Neural cell (in vitro differentiated cells): ENCODE measurements around the gene PPP1CB. TPM values are rescaled to one million over a fixed set of nuclear protein-coding genes. Genes with fewer than 3 reads are reported as not detected.
"Not testable (repeated sequence)": the region's sequence is repeated elsewhere in the genome, so short reads cannot be mapped to it uniquely, and the experiment has no call there.

Experiments
- H2AFZ ChIP-seq: fragments of 200-600, 300-800 bp; sonication (generic), shearing (Covaris generic); 2 replicates; pipeline ENCODE4 v1.6.0; 2014; ENCODE audit warnings: low read depth, mild to moderate bottlenecking, antibody characterized with exemption, low read length, moderate library complexity
- H3F3A ChIP-seq: fragments of 200-600 bp; shearing (Covaris generic); 2 replicates; pipeline ENCODE4 v1.6.1; 2016; ENCODE audit warnings: mild to moderate bottlenecking, moderate library complexity, mixed read lengths, antibody characterized with exemption, low read length; ENCODE audit not compliant: insufficient read depth, poor library complexity, severe bottlenecking
- H3K27ac ChIP-seq: fragments of 200-600, 300-800 bp; sonication (generic), shearing (Covaris generic); 2 replicates; pipeline ENCODE4 v1.5.1; 2014; ENCODE audit warnings: mild to moderate bottlenecking, low read length, moderate library complexity
- H3K27me3 ChIP-seq: fragments of 300-800, 200-600 bp; sonication (generic), shearing (Covaris generic); 2 replicates; pipeline ENCODE4 v1.6.0; 2014; ENCODE audit warnings: mild to moderate bottlenecking, low read depth, low read length, moderate library complexity; ENCODE audit not compliant: insufficient read depth
- H3K36me3 ChIP-seq: fragments of 300-800, 200-600 bp; sonication (generic), shearing (Covaris generic); 2 replicates; pipeline ENCODE4 v1.5.1; 2014; ENCODE audit warnings: mild to moderate bottlenecking, antibody characterized with exemption, low read length, moderate library complexity; ENCODE audit not compliant: insufficient read depth
- H3K4me2 ChIP-seq: fragments of 300-800, 200-600 bp; sonication (generic), shearing (Covaris generic); 2 replicates; pipeline ENCODE4 v1.6.0; 2014; ENCODE audit warnings: mild to moderate bottlenecking, low read length
- H3K4me3 ChIP-seq: fragments of 300-800, 200-600 bp; sonication (generic), shearing (Covaris generic); 2 replicates; pipeline ENCODE4 v1.5.1; 2014; ENCODE audit warnings: mild to moderate bottlenecking, low read length, moderate library complexity
- H3K79me2 ChIP-seq: fragments of 200-600 bp; shearing (Covaris generic); replicated peaks from 2 replicates; pipeline ENCODE4 v1.6.0; 2014; ENCODE audit warnings: mild to moderate bottlenecking, low read length, moderate library complexity; ENCODE audit not compliant: insufficient read depth
- H3K9ac ChIP-seq: fragments of 300-800, 200-600 bp; sonication (generic), shearing (Covaris generic); 2 replicates; pipeline ENCODE4 v1.6.1; 2016; ENCODE audit warnings: mild to moderate bottlenecking, low read length, mixed read lengths
- H3K9me2 ChIP-seq: fragments of 200-600 bp; shearing (Covaris generic); 2 replicates; pipeline ENCODE4 v1.6.1; 2016; ENCODE audit warnings: mild to moderate bottlenecking, low read length, mixed read lengths; ENCODE audit not compliant: insufficient read depth
- H3K9me3 ChIP-seq: fragments of 200-600, 300-800 bp; sonication (generic), shearing (Covaris generic); 2 replicates; pipeline ENCODE4 v1.6.1; 2016; ENCODE audit warnings: mild to moderate bottlenecking, mixed run types, low read length, moderate library complexity, mixed read lengths
- H4K20me1 ChIP-seq: fragments of 200-600 bp; shearing (Covaris generic); 2 replicates; pipeline ENCODE4 v1.6.1; 2016; ENCODE audit warnings: mild to moderate bottlenecking, mixed run types; ENCODE audit not compliant: insufficient read depth
- CTCF ChIP-seq: fragments of 450-650 bp; IDR thresholded peaks from 2 replicates; pipeline ENCODE4 v1.5.1; 2014; ENCODE audit warnings: antibody characterized with exemption, mild to moderate bottlenecking, moderate library complexity; ENCODE audit not compliant: poor library complexity, severe bottlenecking
- EP300 ChIP-seq: fragments of 450-650 bp; conservative IDR thresholded peaks from 2 replicates; pipeline ENCODE4 v1.6.1; 2014; ENCODE audit warnings: antibody characterized with exemption, mild to moderate bottlenecking, moderate library complexity; ENCODE audit not compliant: poor library complexity, severe bottlenecking
- EZH2 ChIP-seq: fragments of 200-600, 300-800 bp; shearing (Covaris generic), sonication (generic); IDR thresholded peaks from 2 replicates; pipeline ENCODE4 v1.6.1; 2014; ENCODE audit warnings: antibody characterized with exemption, low read length, borderline replicate concordance, mild to moderate bottlenecking; ENCODE audit not compliant: insufficient read depth, poor library complexity, severe bottlenecking
- MXI1 ChIP-seq: fragments of 450-650 bp; conservative IDR thresholded peaks from 2 replicates; pipeline ENCODE4 v1.6.1; 2014; ENCODE audit warnings: antibody characterized with exemption, mild to moderate bottlenecking; ENCODE audit not compliant: poor library complexity, severe bottlenecking
- POLR2AphosphoS5 ChIP-seq: IDR thresholded peaks from 2 replicates; pipeline ENCODE4 v1.6.1; 2012
- RAD21 ChIP-seq: fragments of 450-650 bp; conservative IDR thresholded peaks from 2 replicates; pipeline ENCODE4 v1.6.1; 2014; ENCODE audit warnings: antibody characterized with exemption, mild to moderate bottlenecking, moderate library complexity
- REST ChIP-seq: IDR thresholded peaks from 2 replicates; pipeline ENCODE4 v1.6.1; 2012; ENCODE audit warnings: borderline replicate concordance
- SMC3 ChIP-seq: fragments of 450-650 bp; conservative IDR thresholded peaks from 2 replicates; pipeline ENCODE4 v1.6.1; 2014; ENCODE audit warnings: antibody characterized with exemption, mild to moderate bottlenecking, moderate library complexity; ENCODE audit not compliant: poor library complexity
- TAF1 ChIP-seq: IDR thresholded peaks from 2 replicates; pipeline ENCODE4 v1.6.1; 2012; ENCODE audit warnings: low read depth
- polyA plus RNA-seq: library from polyadenylated mRNA; depleted of rRNA; stranded (reverse); fragments of >200 nt; gene quantifications from 2 replicates; pipeline ENCODE4 v1.2.3, GENCODE V29; 2014

PPP1CB gene
- polyA plus RNA-seq, 1 donor from 2014 or later = 239 TPM

DNA sequence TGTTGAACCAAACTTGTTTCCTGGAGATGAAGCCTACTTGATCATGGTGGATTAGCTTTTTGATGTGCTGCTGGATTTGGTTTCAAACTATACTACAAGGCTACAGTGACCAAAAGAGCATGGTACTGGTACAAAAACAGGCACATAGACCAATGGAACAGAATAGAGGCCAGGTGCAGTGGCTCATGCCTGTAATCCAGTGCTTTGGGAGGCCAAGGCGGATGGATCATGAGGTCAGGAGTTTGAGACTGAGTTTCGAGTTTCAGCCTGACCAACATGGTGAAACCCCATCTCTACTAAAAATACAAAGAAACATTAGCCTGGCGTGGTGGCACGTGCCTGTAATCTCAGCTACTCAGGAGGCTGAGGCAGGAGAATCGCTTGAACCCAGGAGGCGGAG, 9.0 kb upstream of the PPP1CB start:
- H3K79me2 ChIP-seq, H3K4me3 ChIP-seq, H2AFZ ChIP-seq, H3K9ac ChIP-seq, H3K36me3 ChIP-seq, H3K4me2 ChIP-seq, H3K9me3 ChIP-seq, H3K9me2 ChIP-seq, H4K20me1 ChIP-seq, H3K27ac ChIP-seq, H3K27me3 ChIP-seq, H3F3A ChIP-seq: not testable (repeated sequence)

DNA sequence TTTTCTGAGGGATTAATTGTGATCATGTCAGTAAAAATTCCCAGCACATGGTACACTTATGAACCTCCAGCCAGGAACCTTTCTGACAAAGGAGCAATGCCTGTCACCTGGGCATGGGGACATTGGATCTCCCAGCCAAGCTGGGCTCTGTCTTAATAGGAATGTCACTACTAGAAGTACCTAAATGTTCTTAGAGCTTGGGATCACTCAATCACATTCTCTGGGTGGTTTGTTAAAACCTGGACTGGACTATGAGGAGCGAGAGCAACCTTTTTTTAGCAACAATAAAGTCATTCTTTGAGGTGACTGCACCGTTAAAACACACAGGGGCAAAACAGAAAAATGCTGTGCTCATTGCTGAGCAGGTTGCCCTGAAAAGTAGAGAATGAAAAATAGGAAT, 6.4 kb upstream of the PPP1CB start:
- no peak for TF ChIP-seq RAD21
- TF ChIP-seq MXI1 = no peak
- no peak for TF ChIP-seq SMC3
- TF ChIP-seq CTCF = no peak
- no peak for TF ChIP-seq TAF1
- no peak for TF ChIP-seq REST
- no peak for TF ChIP-seq EZH2
- TF ChIP-seq EP300 = no peak
- TF ChIP-seq POLR2AphosphoS5 = no peak
- Histone ChIP-seq H3K9me3 (no peaks in the 10 kb centered on the region), H2AFZ (no peak overlapping the region)

DNA sequence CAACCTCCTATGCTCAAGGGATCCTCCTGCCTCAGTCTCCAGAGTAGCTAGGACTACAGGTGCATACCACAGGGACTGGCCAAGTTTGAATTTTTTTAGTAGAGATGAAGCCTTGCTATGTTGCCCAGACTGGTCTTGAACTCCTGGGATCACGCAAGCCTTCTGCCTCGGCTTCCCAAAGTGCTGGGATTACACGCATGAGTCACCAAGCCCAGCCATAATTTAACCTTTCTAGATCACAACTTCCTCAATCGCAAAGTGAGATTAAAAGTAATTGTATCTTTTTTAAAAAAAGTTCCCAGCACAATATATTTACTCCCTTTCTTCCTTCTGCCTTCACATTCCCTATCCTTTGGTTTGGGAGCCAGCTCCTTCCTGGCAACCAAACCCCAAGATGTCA, 5.8 kb upstream of the PPP1CB start:
- Histone ChIP-seq H3K27me3 (no peaks in the 10 kb centered on the region), H3K9me2 (no peaks in the 10 kb centered on the region), H4K20me1 (no peaks in the 10 kb centered on the region), H3F3A (no peaks in the 10 kb centered on the region), H3K79me2 (no peaks in the 10 kb centered on the region), H3K36me3 (no peaks in the 10 kb centered on the region), H3K4me3 (no peak overlapping the region), H3K9ac (no peak overlapping the region), H3K27ac (no peak overlapping the region), H2AFZ (no peak overlapping the region), H3K4me2 (no peak overlapping the region), H3K9me3 (no peaks in the 10 kb centered on the region)
- TF ChIP-seq POLR2AphosphoS5 (no peak), REST (no peak), MXI1 (no peak), TAF1 (no peak), CTCF (no peak), EP300 (no peak), SMC3 (no peak), RAD21 (no peak), EZH2 (no peak)

More for the DNA sequence above, 6.4 kb upstream of the PPP1CB start:
- Histone ChIP-seq H3K9ac (no peak overlapping the region), H4K20me1 (no peaks in the 10 kb centered on the region), H3K79me2 (no peaks in the 10 kb centered on the region), H3F3A (no peaks in the 10 kb centered on the region), H3K36me3 (no peaks in the 10 kb centered on the region), H3K27me3 (no peaks in the 10 kb centered on the region), H3K4me2 (no peak overlapping the region), H3K27ac (no peak overlapping the region), H3K9me2 (no peaks in the 10 kb centered on the region), H3K4me3 (no peak overlapping the region)
